Right hindlimb (tissue), 1 donor: Measurements from ENCODE around the gene GPR35.
"Not testable (repeated sequence)": the region's sequence is repeated elsewhere in the genome, so short reads cannot be mapped to it uniquely, and the experiment has no call there.

Experiments
- DNase-seq: peaks from one replicate; pipeline ENCODE4 v3.0.0-alpha.2; 2018

The GPR35 gene

DNA sequence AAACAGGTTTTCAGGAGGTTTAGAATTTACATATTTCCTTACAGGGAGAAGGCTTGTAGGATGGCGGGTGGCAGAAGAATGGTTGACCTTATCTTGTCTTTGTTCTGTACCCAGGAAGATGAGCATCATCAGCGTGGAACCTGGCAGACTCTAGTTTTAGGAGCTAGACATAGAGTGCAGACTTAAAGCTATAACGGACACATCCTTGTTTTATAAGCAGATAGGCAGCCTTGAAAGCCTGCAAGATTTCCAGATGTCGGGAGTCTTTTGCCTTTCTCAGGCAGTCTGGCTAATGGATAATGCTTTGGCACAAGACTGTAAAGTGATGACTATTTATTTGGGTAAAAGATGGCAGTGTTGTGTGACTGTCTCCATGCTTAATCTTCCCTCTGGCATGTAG lies 45.7 kb downstream of the GPR35 start:
- no peak for DNase-seq

- DNase-seq: no peak
Measured at GRCh38 chr2:240672076-240672700, 46.9 kb downstream of the GPR35 start.

DNA sequence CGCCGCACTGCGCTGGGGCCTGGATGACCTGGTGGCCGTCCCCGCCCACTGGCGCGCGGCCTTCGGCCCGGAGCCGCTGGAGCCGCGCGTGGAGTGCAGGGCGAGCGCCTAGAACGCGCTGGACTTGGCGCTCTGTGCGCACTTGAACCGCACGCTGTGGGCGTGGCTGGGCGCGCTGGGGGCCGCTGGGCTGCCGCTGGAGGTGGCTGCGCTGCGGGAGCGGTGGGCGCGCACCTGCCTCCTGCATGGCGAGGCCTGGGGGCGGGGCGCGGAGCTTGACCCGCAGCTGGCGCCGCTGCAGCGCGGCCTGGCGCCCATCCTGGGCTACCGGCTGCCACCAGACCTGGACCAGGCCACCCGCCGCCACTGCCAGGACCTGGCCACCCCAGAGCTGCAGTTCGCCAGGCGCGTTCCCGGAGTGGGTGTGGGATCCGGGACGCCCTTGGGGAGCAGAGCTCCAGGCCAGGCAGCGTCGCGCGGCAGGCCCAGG lies 47.5 kb downstream of the GPR35 start:
- no peak for DNase-seq

DNA sequence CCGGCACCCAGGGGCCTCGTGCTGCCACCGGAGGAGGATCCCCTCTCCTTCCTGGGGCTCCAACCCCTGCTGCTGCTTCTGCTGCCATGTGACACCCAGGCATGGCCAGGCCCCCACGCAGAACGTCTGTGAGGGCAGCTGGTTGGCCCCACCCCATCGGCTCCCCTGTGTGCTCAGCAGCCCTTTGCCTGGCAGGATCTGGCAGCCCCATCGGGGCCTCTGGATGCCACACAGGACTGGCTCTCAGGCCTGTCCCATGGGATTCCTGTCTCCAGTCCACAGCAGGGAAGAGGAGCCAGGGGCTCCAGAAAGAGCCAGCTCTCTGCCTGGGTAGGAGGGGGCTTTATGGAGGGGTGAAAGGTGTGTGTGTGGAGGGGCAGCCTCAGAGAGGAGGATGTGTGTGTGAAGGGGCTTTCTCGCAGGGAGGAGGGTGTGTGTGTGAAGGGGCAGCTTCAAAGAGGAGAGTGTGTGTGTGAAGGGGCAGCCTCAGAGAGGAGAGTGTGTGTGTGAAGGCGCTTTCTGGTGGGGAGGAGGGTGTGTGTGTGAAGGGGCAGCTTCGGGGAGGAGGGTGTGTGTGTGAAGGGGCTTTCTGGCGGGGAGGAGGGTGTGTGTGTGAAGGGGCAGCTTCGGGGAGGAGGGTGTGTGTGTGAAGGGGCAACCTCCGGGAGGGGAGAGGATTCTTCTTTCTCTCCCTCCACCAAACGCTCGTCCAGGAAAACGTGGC lies 49.3 kb downstream of the GPR35 start:
- DNase-seq: not testable (repeated sequence)

GRCh38 chr2:240675345-240675744 lies 50.1 kb downstream of the GPR35 start:
- DNase-seq: not testable (repeated sequence)

DNA sequence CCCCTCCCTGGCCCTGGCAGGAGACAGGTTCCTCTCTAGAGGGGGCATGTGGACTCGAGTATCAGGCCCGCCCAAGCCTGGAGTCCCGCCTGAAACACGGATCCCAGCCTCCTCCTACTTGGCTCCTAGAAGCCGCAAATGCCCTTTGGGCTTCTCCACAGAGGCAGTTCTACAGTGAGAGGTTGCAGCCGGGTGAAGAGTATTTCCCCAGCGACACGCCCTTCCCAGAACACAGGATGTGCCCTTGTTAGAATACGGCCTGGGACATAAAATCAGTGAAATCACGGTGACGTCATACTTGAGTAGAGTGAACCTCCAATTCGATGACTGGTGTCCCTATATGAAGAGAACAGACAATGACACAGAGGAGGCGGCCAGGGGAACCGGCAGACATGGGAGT lies 52.8 kb downstream of the GPR35 start:
- not testable (repeated sequence) for DNase-seq

DNA sequence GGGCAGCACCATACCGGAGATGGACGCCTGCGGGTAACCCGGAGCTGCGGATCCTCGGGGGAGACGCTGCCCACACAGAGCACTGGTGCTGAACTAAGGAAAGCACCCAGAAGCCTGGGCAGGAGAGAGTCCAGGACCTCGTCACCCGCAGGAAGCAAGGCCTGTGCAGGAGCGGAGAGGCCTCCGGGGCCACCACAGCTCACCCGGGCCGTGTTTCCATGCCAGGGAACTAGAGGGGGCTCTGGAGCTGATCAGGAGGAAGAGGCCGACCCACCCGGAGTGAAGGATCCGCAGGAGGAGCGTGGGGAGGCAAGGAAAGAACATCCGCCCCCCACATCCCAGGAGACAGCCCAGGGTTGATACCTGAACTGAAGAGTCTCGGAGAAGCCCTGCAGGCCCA lies 53.6 kb downstream of the GPR35 start:
- DNase-seq: not testable (repeated sequence)

GRCh38 chr2:240680185-240680584 lies 54.9 kb downstream of the GPR35 start:
- DNase-seq: not testable (repeated sequence)
